ENCODE data around the gene MTCH1. TPM values are rescaled to one million over a fixed set of nuclear protein-coding genes. Genes with fewer than 3 reads are reported as not detected.

Gene MTCH1
- total RNA-seq, 1 donor from 2014 or later, result 180 TPM

DNA sequence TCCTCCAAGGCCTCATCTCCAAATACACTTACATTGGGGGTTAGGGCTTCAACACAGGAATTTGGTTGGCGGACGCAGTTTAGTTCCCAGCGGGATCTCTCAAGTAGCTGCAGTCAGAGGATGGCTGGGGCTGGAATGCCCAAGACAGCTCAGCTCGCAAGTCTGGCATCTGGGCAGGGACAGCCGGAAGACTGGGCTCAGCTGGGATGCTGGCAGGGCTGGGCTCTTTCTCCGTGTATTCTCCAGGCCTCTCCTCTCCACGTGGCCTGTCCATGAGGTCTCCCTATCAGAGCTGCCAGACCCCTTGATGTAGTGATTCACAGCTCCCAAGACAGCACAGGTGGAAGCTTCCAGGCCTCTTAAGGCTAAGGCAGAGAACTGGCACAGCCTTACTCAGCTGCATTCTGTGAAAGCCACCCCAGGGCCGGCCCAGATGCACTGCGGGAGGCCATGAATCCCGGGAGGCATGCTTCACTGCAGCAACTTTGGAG, 24.5 kb upstream of the MTCH1 start:
- H3K9me3 Mint-ChIP-seq (ENCODE audit: unreplicated experiment), result no peaks in the 10 kb centered on the region
- no peaks in the 10 kb centered on the region for H3K36me3 Mint-ChIP-seq (ENCODE audit: unreplicated experiment)
- DNase-seq (ENCODE audit: extremely low spot score, unreplicated experiment), result no peak
- TF ChIP-seq, protein P1, sequence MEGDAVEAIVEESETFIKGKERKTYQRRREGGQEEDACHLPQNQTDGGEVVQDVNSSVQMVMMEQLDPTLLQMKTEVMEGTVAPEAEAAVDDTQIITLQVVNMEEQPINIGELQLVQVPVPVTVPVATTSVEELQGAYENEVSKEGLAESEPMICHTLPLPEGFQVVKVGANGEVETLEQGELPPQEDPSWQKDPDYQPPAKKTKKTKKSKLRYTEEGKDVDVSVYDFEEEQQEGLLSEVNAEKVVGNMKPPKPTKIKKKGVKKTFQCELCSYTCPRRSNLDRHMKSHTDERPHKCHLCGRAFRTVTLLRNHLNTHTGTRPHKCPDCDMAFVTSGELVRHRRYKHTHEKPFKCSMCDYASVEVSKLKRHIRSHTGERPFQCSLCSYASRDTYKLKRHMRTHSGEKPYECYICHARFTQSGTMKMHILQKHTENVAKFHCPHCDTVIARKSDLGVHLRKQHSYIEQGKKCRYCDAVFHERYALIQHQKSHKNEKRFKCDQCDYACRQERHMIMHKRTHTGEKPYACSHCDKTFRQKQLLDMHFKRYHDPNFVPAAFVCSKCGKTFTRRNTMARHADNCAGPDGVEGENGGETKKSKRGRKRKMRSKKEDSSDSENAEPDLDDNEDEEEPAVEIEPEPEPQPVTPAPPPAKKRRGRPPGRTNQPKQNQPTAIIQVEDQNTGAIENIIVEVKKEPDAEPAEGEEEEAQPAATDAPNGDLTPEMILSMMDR (IDR thresholded peaks at IDR 0.05), result no peak
- H3K27me3 Mint-ChIP-seq (ENCODE audit: unreplicated experiment), result no peaks in the 10 kb centered on the region
- no peak overlapping the region for H3K4me3 Mint-ChIP-seq (ENCODE audit: unreplicated experiment)
- H3K4me1 Mint-ChIP-seq (ENCODE audit: unreplicated experiment), result no peaks in the 10 kb centered on the region
- no peak overlapping the region for H3K27ac Mint-ChIP-seq (ENCODE audit: unreplicated experiment)

DNA sequence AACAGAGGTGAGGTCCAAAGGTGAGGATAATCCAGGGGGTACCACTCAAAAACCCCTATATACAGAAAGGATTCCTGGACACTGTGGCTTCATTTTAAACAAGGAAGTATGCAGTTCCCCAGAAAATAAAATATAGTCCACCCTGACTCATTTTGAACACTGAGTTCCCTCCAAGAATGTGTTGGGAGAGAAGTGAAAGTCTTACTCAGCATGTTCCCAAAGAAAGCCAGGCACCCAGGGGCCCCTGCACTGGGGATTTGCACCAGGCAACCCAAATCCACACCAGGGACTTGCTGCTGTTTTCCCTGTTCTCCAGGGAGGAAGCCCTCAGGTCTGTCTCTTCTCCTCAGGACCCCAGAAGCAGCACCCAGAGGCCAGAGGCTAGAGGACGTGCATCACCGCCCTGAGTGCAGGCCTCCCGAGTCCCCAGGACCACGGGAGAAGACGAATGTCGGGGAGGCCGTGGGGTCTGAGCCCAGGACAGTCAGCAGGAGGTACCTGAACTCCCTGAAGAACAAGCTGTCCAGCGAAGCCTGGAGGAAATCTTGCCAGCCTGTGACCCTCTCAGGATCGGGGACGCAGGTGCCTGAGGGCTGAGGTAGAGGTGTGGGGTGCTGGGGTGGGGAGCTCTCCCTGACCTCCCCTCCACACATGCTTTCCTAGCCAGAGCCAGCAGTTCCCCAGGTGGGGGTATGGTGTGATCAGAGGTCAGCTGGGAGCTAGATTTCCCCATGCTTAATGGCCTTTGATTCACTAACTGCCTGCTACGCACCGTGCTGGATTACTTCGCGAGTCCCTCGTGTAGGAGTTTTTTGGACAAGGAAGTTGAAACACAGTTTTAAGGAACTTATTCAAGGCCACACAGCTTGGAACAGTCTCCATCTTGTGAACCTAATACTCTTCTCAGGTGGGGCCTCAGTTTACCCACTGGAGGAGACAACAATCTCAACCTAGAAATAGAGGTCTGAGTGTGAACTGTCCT, 22.8 kb upstream of the MTCH1 start:
- no peaks in the 10 kb centered on the region for H3K4me1 Mint-ChIP-seq (ENCODE audit: unreplicated experiment)
- TF ChIP-seq, protein P1 (IDR thresholded peaks at IDR 0.05), result no peak
- DNase-seq (ENCODE audit: extremely low spot score, unreplicated experiment), result no peak
- H3K27me3 Mint-ChIP-seq (ENCODE audit: unreplicated experiment), result no peaks in the 10 kb centered on the region
- H3K36me3 Mint-ChIP-seq (ENCODE audit: unreplicated experiment), result no peaks in the 10 kb centered on the region
- no peaks in the 10 kb centered on the region for H3K9me3 Mint-ChIP-seq (ENCODE audit: unreplicated experiment)
- H3K4me3 Mint-ChIP-seq (ENCODE audit: unreplicated experiment), result no peak overlapping the region
- no peak overlapping the region for H3K27ac Mint-ChIP-seq (ENCODE audit: unreplicated experiment)

DNA sequence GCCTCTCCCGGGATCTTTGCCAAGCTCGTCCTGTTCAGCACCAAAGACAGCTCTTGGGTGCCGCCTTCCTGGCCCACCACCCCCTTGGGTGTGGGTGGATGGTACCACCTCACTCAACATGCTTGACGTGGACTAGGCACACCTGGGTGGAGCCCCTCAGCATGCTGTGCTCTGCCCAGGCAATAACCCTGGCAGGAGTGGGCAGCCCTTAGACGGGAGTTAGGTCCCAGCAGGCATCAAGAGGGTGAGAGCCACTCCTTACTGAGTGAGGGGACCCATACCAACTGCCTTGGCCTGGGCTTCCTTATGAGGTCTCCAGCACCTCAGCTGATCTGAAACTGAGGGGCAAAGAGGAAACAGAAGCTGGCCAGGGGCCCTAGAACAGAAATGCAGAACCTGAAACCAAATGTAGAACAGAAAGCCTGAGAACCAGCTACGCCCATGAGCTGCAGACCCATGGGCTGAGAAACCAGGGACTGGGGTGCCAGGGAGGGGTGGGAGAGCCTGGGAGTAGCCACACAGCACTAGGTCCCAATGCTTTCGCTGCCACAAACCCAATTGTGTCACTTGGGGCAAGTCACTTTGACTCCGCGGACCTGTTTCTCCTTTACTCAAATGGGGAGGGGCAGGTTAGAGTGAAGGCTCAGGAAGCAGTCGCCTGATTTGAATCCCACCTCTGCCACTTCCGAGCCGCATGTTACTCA, 21.5 kb upstream of the MTCH1 start:
- no peak overlapping the region for H3K27ac Mint-ChIP-seq (ENCODE audit: unreplicated experiment)
- TF ChIP-seq, protein P1 (IDR thresholded peaks at IDR 0.05), result no peak
- H3K36me3 Mint-ChIP-seq (ENCODE audit: unreplicated experiment), result no peaks in the 10 kb centered on the region
- H3K27me3 Mint-ChIP-seq (ENCODE audit: unreplicated experiment), result no peaks in the 10 kb centered on the region
- H3K9me3 Mint-ChIP-seq (ENCODE audit: unreplicated experiment), result no peaks in the 10 kb centered on the region
- no peaks in the 10 kb centered on the region for H3K4me1 Mint-ChIP-seq (ENCODE audit: unreplicated experiment)
- no peak overlapping the region for H3K4me3 Mint-ChIP-seq (ENCODE audit: unreplicated experiment)
- no peak for DNase-seq (ENCODE audit: extremely low spot score, unreplicated experiment)

DNA sequence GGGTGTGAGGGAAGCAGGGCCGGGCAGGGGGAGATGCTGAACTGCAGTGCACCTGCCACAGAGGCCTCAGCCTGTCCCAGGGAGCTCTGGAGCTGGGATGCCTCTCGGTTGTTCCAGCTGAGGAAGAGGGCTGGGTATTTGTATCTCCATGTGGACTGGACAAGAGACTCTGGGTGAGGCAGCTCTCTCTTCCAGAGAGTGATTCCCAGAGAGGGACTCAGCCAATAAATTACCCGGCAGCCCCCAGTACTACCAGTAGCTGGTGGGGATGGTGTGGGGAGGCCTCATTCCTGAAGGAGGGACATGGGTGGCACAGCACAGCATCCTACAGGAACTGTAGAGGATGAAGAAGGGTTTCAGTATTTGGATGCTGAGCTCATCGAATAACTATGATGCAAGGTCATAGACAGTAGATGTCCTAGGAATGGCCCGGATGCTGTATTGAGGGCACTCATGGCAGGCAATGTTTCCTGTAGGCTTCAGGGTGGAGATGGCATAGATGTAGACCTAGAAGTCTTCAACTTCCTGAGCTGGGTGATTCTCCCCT, 20.9 kb upstream of the MTCH1 start:
- Mint-ChIP-seq H3K4me3 (ENCODE audit: unreplicated experiment) (no peak overlapping the region), H3K27ac (ENCODE audit: unreplicated experiment) (no peak overlapping the region), H3K4me1 (ENCODE audit: unreplicated experiment) (no peaks in the 10 kb centered on the region), H3K9me3 (ENCODE audit: unreplicated experiment) (no peaks in the 10 kb centered on the region), H3K27me3 (ENCODE audit: unreplicated experiment) (peaks cover 6% of the 10 kb centered on the region), H3K36me3 (ENCODE audit: unreplicated experiment) (no peaks in the 10 kb centered on the region)
- DNase-seq (ENCODE audit: extremely low spot score, unreplicated experiment), result no peak
- TF ChIP-seq, protein P1 (IDR thresholded peaks at IDR 0.05), result no peak

All from osteocyte (in vitro differentiated cells).